Natural killer cell treated with Interleukin-12 subunit alpha and Interleukin-12 subunit beta and Interleukin-15 and Interleukin-18, amount 100 ng/mL, for 72 hours (primary cell): ENCODE data around the gene P2RY6. TPM values are rescaled to one million over a fixed set of nuclear protein-coding genes. Genes with fewer than 3 reads are reported as not detected.
"Not testable (repeated sequence)": the region's sequence is repeated elsewhere in the genome, so short reads cannot be mapped to it uniquely, and the experiment has no call there.

Experiments
- ATAC-seq, 2 donors: fragments of 150-1000 bp; cut with Tn5 transposase in 1 of 2; sonication (Bioruptor Pico), chemical (Tn5 transposase) in 1 of 2; 2 replicates each; pipeline ENCODE4 v1.10.0; 2021
- DNase-seq: peaks from one replicate; pipeline ENCODE4 v3.0.0; 2022; ENCODE audit warnings: low spot score
- H3K27ac Mint-ChIP-seq, 2 donors: 1 replicate in 1 of 2; 2 replicates in 1 of 2; pipeline ENCODE4 v1.8.0; 2022; ENCODE audit warnings: mixed read lengths in 2 of 2, mild to moderate bottlenecking in 1 of 2, moderate library complexity in 1 of 2
- H3K27me3 Mint-ChIP-seq, 2 donors: 1 replicate in 1 of 2; 2 replicates in 1 of 2; pipeline ENCODE4 v1.8.0; 2022; ENCODE audit warnings: mixed read lengths in 2 of 2
- H3K36me3 Mint-ChIP-seq: one replicate; pipeline ENCODE4 v1.8.0; 2022; ENCODE audit warnings: mixed read lengths
- H3K4me1 Mint-ChIP-seq, 2 donors: 1 replicate in 1 of 2; 2 replicates in 1 of 2; pipeline ENCODE4 v1.8.0; 2022; ENCODE audit warnings: low read depth in 2 of 2, mixed read lengths in 2 of 2, mild to moderate bottlenecking in 1 of 2
- H3K4me3 Mint-ChIP-seq: one replicate; pipeline ENCODE4 v1.8.0; 2022; ENCODE audit warnings: mixed read lengths
- H3K9me3 Mint-ChIP-seq: 2 replicates; pipeline ENCODE4 v1.8.0; 2022; ENCODE audit warnings: mixed read lengths
- total RNA-seq, 2 donors: library from RNA; stranded (reverse); gene quantifications; one replicate each; pipeline ENCODE4 v1.2.3, GENCODE V29; 2022

Gene P2RY6, protein sequence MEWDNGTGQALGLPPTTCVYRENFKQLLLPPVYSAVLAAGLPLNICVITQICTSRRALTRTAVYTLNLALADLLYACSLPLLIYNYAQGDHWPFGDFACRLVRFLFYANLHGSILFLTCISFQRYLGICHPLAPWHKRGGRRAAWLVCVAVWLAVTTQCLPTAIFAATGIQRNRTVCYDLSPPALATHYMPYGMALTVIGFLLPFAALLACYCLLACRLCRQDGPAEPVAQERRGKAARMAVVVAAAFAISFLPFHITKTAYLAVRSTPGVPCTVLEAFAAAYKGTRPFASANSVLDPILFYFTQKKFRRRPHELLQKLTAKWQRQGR
- total RNA-seq: not detected

DNA sequence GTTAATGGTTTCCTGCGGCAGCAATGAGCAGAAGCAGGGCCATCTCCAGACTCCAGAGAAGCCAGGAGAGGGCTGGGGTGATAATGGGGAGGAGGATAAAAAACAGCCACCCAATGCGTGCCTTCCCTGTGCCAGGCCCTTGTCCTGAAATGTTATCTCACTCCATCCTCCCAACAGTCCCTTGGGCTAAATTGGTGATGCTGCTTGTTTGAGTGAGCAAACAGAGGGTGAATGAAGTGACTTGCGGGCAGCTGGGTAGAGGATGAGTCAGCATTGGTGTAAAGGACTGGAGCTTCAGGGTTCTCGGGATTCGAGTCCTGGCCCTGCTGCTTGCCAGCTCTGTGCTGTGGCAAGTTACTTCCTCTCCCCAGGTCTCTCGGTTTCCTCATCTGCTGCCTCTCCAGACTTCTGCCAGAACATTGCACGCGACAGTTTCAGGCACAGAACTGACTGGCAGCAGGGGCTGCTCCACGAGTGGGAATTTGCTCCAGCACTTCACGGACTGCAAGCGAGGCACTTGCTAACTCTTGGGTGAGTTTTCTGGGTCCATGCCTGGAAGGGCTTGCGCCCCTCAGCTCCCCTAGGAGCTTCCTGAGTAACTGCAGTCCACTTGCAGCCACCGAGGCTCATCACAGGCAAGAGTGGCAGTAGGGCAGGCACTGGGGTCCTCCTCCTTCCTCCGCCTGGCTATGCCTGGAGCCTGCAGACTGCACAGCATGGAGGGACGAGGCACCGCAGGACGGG, at the start of gene P2RY6:
TSS of gene P2RY6 (plus strand) at position 403 of the 744 bp plus-strand sequence. CDS start 24,181 bp downstream, outside the sequence.
- no peak within 1 kb of the TSS for H3K27ac Mint-ChIP-seq
- no peaks in the 10 kb centered on the region for H3K9me3 Mint-ChIP-seq
- peak; percentile 44 for DNase-seq
- peaks cover 7 to 8% of the 10 kb centered on the region in 2 donors for H3K27me3 Mint-ChIP-seq
- no peaks in the 10 kb centered on the region for H3K4me1 Mint-ChIP-seq
- H3K36me3 Mint-ChIP-seq: no peaks in the 10 kb centered on the region
- no peak within 1 kb of the TSS for H3K4me3 Mint-ChIP-seq
- ATAC-seq: no peak

DNA sequence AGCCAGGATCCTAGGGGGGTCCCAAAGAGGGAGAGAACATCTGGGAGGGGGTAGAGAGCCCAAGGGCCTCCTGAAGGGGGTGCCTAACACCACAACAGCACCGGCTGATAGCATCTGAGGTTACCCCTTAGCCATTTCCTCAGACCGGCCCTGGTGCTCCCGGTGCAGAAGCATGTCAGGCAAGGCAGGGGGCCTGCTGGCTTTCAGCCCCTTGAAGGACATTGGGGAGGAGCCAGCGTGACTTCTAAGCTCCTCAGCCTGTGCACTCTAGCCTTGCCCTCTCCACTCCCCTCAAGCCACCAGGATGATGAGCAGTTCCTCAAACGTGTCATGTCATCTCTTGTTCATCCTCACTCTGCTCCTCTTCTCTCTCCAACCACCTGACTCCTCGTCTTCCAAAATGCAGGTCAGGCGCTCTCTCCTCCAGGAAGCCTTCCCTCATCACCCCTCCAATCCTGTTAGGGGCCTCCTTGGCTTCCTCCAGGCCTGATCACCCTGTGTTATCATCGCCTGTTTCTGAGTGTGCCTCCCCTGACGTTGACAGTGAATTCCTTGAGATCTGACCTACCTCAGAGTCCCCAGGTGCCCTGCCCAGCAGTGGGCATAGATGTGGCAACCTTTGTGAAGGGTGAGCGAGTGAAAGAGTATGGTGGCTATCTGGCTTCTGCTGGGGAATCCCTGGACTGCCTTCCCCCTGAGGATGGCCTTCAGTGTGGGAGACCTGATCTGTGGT, 48.0 kb upstream of the P2RY6 start:
- H3K4me1 Mint-ChIP-seq: peaks cover 0 to under 1% of the 10 kb centered on the region in 2 donors
- no peak overlapping the region for H3K27ac Mint-ChIP-seq
- H3K4me3 Mint-ChIP-seq: no peak overlapping the region
- ATAC-seq (no peak), DNase-seq (no peak)
- H3K27me3 Mint-ChIP-seq: peaks cover 3 to 8% of the 10 kb centered on the region in 2 donors
- no peaks in the 10 kb centered on the region for H3K36me3 Mint-ChIP-seq
- no peaks in the 10 kb centered on the region for H3K9me3 Mint-ChIP-seq

DNA sequence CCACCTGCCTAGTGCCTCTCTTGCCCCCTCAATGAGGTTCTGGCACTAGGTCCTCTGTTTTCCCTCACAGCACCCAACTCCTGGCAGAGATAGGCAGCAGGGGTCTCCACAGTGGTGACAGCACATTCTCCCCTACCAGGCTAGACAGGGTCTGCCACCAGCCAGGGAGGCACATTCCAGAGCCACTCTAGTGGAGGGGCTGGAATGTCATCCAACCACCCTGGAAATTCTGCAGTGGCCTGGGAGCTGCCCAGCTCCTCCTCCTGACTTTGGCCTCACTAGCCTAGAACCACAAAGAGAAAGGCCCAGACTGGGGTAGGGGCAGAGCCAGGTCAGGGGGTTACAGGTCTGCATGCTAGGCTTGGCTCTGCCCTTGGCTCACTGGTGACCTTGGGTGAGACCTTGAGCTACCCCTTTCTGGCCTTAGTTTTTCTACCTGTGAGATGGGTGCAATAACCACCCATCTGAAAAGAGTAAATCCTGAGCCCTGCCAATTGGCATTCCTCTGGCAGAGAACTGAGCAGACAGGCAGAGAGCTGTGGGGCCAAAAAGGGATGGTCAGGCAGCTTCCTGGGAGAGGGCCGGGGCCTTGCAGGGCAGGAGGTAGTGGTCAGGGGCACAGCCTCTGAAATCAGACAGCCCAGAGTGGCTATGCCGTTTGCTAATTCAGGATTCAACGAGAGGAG, 47.0 kb upstream of the P2RY6 start:
- DNase-seq (no peak), ATAC-seq (no peak)
- Mint-ChIP-seq H3K4me1 (no peaks in the 10 kb centered on the region), H3K9me3 (no peaks in the 10 kb centered on the region), H3K27ac (no peak overlapping the region), H3K4me3 (no peak overlapping the region), H3K27me3 (peaks cover 0 to under 1% of the 10 kb centered on the region in 2 donors), H3K36me3 (no peaks in the 10 kb centered on the region)

DNA sequence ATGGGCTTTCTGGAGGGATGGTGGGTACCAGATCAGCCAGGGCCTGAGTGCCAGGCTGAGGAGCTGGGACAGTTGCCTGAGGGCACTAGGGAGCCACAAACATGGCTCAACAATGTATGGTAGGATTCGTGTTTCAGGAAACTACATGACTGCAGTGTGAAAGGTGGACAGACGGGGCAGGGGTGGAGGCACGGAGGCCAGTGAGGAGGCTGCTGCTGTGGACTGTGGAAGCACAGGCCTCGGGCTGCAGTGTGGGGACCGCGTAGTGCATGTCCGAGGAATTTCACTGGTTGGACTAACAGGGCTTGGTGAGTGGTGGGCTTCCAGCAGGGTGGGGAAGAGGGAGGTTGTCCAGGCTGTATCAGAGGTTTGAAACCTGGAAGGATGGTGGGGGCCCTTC, 46.3 kb upstream of the P2RY6 start:
- Mint-ChIP-seq H3K4me3 (no peak overlapping the region), H3K36me3 (no peaks in the 10 kb centered on the region), H3K27me3 (no peaks in the 10 kb centered on the region), H3K27ac (no peak overlapping the region), H3K4me1 (no peaks in the 10 kb centered on the region), H3K9me3 (no peaks in the 10 kb centered on the region)
- no peak for ATAC-seq
- DNase-seq: no peak

DNA sequence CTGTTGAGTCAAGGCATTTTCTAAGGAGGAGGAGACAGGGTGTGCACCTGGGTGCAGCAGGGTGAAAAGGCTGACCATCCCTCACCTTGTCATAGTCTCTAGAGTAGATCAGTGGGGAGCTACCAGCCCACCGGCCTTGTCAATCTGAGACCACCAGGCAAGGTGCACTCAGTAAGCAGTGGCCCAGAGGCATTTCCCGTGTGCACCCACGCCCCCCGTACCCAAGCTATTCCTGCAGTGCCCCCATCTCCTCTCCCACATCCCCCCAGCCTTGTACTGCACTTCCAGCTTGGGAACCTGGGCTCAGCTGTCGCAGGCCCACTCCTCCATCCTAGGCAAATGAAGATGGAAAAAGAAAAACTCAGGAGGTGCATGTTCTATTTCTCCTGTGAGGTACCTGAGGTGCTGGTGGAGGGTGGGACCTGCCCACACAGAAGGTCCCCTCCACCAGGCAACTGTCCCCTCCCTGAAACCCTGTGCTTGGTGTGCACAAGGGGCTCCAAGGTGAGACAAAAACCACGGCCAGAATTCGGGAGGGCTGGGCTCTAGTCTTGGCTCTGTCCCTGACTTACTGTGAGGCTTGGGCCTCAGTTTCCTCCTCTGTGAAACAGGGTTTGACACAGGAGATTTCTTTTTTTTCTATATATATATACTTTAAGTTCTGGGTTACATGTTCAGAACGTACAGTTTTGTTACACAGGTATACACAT, 45.7 kb upstream of the P2RY6 start:
- no peak overlapping the region for H3K27ac Mint-ChIP-seq

DNA sequence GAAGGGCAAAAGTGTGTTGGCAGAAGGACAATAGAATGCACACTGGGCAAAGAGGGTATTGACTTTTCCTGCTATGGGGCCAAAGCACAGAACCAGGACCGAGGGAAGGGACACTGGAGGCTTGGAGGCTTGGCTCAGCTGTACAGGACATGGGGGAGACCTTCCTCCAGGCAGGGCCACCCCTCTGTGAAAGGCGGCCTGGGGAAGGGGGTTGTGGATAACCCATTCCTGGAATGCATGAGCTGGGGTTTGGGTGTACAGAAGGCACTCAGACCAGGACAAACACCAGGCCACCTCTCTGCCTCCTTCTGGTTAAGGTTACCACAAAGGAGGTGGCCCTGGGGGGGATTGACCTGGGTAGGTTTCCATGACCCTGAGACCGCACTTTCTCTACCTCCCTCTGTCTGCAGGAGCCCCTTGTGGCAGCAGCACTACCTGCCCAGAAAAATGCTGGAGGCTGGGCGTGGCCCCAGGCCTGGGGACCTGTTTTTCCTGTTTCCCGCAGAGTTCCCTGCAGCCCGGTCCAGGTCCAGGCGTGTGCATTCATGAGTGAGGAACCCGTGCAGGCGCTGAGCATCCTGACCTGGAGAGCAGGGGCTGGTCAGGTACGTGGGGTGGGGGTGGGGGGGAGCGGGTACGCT, 44.4 kb upstream of the P2RY6 start:
- Mint-ChIP-seq H3K9me3 (no peaks in the 10 kb centered on the region), H3K27ac (no peak overlapping the region), H3K36me3 (no peaks in the 10 kb centered on the region), H3K4me3 (no peak overlapping the region), H3K27me3 (no peaks in the 10 kb centered on the region), H3K4me1 (no peaks in the 10 kb centered on the region)
- DNase-seq: no peak
- no peak for ATAC-seq

More for the DNA sequence above, 45.7 kb upstream of the P2RY6 start:
- no peaks in the 10 kb centered on the region for H3K4me1 Mint-ChIP-seq
- ATAC-seq (no peak), DNase-seq (no peak)
- no peaks in the 10 kb centered on the region for H3K9me3 Mint-ChIP-seq
- H3K27me3 Mint-ChIP-seq: no peaks in the 10 kb centered on the region
- no peaks in the 10 kb centered on the region for H3K36me3 Mint-ChIP-seq
- no peak overlapping the region for H3K4me3 Mint-ChIP-seq

DNA sequence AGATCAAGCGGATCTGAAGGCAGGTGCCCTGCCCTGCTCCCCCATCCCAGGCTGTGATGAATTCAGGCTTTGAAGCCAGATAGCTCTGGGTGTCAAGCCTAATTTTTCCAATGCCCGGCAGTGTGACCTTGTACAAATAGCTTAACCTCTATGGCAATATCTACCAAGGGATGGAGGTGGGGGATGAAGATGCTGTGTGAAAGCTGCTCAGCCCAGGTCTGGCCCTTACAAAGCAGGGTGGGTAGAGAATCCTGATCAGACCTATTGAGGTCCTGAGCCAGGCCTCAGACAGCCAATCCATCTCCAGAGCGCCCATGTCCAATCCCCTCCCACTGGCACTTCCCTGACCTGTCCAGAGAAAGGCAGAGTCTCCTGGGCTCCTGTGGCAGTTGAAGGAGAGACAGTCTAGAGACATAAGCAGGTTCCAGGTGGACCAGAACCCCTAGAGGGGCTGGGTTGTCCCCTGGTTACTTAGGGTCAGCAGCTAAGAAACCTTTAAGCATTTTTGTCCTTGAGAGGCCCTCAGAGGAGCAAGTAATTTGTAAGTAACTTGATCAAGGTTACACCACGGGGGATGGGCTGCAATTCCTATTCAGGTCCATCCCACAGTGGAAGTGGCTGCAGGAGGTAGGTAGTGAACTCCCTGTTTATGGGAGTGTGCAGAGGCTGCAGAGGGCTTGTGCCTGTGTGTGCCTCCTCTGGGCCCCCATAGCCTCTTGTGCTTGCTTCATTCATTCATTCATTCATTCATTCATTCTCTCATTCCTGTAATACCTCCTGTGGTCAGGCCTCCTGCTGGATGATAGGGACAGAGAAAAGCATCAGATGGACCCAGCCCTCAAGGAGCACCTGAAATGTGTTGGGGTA, 43.6 kb upstream of the P2RY6 start:
- no peaks in the 10 kb centered on the region for H3K36me3 Mint-ChIP-seq
- H3K4me1 Mint-ChIP-seq: no peaks in the 10 kb centered on the region
- ATAC-seq (no peak), DNase-seq (no peak)
- no peaks in the 10 kb centered on the region for H3K9me3 Mint-ChIP-seq
- no peak overlapping the region for H3K4me3 Mint-ChIP-seq
- H3K27me3 Mint-ChIP-seq: no peaks in the 10 kb centered on the region
- H3K27ac Mint-ChIP-seq: no peak overlapping the region

DNA sequence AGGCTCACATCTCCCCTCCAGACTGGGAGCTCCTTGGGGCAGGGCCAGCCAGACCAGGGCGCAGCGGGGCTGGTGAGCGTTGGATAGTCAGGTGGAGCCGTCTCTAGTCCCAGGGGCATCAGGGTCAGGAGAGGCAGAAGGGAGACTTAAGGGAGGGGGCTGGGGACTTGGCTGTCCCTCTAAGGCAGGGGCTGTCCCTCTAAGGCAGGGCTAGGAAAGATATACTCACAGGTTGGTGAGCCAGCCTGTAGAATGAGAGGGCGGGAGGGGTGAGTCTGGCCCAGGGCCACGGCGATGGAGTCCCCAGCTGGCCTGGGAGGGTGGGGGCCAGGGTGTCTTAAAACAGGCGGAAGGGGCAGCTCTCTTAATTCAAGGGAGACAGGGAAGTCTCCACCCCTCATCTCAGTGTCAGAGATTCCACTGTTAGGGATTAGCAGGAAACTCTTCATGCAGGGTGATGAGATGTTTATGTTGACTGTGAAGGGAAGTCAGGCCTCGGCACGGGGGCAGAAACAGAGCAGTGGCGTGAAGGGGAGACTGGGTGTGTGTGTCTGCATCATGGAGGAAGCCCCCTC, 42.7 kb upstream of the P2RY6 start:
- no peak for ATAC-seq
- no peak overlapping the region for H3K27ac Mint-ChIP-seq
- no peaks in the 10 kb centered on the region for H3K9me3 Mint-ChIP-seq
- no peaks in the 10 kb centered on the region for H3K27me3 Mint-ChIP-seq
- H3K36me3 Mint-ChIP-seq: no peaks in the 10 kb centered on the region
- no peak for DNase-seq
- H3K4me1 Mint-ChIP-seq: no peaks in the 10 kb centered on the region
- no peak overlapping the region for H3K4me3 Mint-ChIP-seq

DNA sequence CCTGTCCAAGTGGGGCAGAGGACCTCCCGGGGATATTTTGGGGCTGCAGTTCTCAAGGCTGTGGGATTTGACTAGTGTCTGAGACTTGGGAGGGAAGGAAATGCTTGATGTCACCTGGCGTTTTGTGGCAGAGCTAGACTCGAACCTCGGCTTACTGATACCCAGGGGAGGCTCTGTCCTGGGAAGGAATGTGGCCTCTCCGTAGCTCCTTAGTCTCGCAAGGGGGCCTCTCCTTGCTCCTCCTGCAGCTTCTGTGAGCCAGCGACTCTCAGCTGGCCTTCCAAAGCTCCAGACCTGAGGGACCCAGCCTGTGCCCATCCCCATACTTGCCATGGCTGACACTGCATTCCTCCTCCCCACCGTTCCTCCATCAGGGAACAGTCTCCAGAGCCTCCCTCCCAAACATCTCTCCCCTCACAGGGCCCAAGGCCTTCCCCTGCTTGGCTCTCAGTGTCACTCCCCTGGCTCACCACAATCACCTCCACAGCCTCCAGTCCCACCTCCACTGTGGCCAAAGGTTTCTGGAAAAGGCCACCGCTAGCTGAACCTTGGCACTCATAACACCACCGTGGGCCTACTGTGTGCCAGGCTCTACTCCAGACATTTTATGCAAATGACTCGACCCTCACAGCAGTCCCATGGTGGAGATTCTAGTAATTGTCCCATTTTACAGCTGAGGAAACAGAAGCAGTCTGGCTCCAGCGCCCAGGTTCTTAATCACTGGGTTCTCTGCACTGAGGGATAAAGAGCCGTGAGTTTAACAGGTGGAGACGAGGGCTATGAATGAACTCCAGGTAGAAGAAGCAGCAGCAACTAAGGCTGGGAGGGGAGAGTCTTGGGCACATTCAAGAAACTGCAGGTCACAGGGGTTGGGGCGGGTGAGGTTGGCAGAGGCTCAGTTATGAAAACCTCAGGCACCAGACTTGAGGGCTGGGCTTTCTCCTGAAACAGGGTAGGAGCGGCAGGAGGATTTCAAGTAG, 42.0 kb upstream of the P2RY6 start:
- no peak for ATAC-seq
- Mint-ChIP-seq H3K4me3 (no peak overlapping the region), H3K27ac (no peak overlapping the region), H3K4me1 (no peaks in the 10 kb centered on the region), H3K9me3 (no peaks in the 10 kb centered on the region), H3K36me3 (no peaks in the 10 kb centered on the region), H3K27me3 (no peaks in the 10 kb centered on the region)
- peak; percentile 39 for DNase-seq

DNA sequence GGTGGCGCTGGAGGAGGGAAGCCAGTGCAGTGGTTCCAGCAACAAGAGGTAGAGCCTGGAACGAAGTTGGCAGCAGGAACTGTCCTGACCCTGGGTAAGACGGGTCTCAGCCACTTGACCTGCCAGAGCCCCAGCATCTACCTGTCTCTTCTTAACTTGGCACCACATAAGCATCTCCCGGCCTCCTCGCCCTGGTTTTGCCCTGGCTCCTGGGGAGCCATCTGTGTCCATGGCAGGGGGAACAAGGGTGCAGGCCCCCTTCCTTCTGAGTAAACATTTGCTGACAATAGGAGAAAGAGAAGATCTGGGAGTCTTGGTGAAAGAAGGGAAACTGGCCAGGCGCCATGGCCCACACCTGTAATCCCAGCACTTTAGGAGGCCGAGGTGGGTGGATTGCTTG, 41.2 kb upstream of the P2RY6 start:
- H3K4me3 Mint-ChIP-seq: no peak overlapping the region
- no peaks in the 10 kb centered on the region for H3K27me3 Mint-ChIP-seq
- H3K4me1 Mint-ChIP-seq: no peaks in the 10 kb centered on the region
- no peak for ATAC-seq
- no peaks in the 10 kb centered on the region for H3K9me3 Mint-ChIP-seq
- peak; percentile 37 for DNase-seq
- no peaks in the 10 kb centered on the region for H3K36me3 Mint-ChIP-seq
- H3K27ac Mint-ChIP-seq: no peak overlapping the region

DNA sequence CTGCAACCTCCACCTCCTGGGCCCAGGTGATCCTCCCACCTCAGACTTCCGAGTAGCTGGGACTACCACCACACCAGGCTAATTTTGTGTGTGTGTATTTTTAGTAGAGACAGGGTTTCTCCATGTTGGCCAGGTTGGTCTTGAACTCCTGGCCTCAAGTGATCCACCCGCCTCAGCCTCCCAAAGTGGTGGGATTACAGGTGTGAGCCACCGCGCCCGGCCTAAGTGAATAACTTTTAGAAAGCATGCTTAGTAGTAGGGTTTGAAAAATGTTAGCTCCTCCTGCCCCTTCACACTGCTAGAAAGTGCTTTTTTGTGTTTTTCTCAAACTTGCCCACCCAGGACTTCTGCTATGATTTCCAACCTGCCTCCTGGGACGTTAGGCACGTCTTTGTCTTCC, 39.7 kb upstream of the P2RY6 start:
- not testable (repeated sequence) for H3K36me3 Mint-ChIP-seq, H3K4me1 Mint-ChIP-seq, H3K4me3 Mint-ChIP-seq, ATAC-seq, H3K27me3 Mint-ChIP-seq, DNase-seq, H3K9me3 Mint-ChIP-seq, H3K27ac Mint-ChIP-seq
